Stimulated activated CD4-positive, alpha-beta T cell treated with anti-CD3 and anti-CD28 coated beads, Interleukin-2, amount 100 ng/mL, for 48 hours (primary cell): Measurements from ENCODE around the gene SRD5A1.

ENCODE experiments used
- DNase-seq, 2 donors: peaks; one replicate each; pipeline ENCODE4 v3.0.0-alpha.2; 2020

SRD5A1 gene, protein sequence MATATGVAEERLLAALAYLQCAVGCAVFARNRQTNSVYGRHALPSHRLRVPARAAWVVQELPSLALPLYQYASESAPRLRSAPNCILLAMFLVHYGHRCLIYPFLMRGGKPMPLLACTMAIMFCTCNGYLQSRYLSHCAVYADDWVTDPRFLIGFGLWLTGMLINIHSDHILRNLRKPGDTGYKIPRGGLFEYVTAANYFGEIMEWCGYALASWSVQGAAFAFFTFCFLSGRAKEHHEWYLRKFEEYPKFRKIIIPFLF

DNA sequence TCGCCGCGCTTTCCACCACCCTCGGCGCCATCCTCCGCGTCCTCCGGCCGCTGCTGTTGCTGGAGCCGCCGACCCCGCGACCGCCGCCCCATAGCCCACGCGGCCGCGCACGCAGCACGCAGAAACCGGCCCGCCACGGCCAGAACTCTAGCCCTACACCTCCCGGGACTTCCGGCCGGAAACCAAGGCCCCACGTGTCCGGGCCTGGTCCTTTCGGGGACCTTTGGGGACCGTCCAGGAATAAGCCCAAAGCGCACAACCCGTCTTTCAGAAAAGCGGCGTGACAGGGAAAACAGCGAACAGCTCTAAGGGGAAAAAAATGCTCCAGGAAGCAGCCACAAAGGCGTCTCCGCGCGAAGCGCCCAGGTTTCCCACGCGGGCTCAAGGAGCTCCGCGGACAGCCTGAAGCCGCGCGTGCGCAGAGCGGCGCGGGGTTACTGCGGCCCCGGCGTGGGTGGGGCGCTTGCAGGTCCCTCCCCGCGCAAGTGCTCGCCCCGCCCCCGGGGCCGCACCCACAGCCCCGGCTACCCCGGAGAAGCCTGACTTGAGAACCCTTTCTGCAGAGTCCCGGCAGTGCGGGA is at the start of gene SRD5A1, which contains the start of gene NSUN2:
SRD5A1 (plus strand) TSS at position 553 of the 581 bp plus-strand sequence. CDS start 137 bp downstream, outside the sequence.
NSUN2 (minus strand) TSS at position 157 of the 581 bp plus-strand sequence; CDS start at position 92, 65 bp downstream.
- peak; percentile 87 to 92 for DNase-seq

- DNase-seq = no peak
Measured at GRCh38 chr5:6584101-6584645, 49.1 kb upstream of the SRD5A1 start.

DNA sequence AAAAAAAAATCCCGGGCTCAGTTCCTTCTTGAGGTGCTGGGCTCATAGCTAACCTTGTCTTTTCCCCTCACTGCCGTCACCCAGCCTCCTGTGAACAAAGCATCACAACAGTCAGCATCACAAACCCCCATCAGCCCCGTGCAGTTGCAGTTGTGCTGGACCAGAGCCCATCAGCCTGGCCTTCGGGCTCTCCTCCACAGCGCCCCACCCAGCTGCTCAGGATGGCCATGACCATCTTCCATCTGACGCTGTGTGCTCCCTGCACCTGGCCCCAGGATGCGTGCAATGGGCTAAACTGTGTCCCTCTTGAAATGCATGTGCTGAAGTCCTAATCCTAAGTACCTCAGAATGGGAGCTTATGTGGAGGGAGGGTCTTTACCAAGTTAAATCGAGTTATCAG is 48.5 kb upstream of the SRD5A1 start:
- no peak for DNase-seq

DNA sequence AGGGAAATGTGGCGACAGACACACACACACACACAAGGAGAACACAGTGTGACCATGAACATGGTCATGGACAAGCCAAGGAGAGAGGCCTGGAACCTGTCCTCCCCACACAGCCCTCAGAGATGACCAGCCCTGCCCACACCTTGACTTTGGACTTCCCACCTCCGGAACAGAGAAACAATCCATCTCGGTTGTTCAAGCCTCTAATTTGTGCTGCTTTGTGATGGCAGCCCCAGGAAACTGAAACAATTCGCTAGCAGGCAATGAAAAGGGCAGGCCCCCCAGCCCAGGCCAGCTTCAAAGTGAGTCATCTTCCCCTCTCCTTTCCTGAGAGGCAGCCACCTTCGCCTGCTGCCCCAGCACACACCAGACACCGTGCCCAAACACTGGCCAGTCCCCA is 48.1 kb upstream of the SRD5A1 start:
- DNase-seq = no peak

DNA sequence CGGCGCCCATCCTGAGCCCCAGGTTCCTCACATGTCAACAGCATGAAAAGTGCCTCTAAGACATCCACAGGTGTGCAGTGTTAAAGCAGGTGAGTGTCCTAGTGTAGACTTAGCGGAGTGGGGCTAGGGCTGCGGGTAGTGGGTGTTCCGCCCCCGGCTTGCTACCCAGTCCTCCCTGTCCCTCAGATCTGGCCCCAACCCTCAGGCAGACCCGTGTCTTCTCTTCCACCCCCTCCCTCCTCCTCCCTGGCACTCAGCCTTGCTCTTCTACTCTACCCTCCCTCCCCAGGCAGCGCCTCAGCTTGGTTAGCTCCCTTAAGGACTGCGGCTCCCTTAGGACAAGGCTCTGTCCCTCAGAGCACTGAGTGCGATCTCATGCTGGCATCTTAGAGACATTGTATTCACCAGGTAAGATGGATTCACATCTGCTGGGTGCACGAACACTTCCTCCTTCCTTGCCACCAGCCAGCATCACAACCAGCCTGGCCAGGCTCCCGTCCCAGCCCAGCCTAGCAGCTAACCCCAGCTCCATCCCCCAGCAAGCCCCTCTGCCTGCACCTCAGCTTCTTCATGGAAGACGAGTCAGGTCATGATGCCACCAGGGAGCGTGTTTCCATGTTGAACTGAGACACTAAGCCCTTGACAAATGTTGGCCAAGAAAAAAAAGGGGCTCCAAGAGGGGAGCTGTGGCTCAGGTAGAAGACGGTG is 47.1 kb upstream of the SRD5A1 start:
- no peak for DNase-seq

GRCh38 chr5:6586647-6587042 is 46.6 kb upstream of the SRD5A1 start:
- DNase-seq = no peak

GRCh38 chr5:6587171-6587570 is 46.1 kb upstream of the SRD5A1 start:
- no peak for DNase-seq

GRCh38 chr5:6590581-6590980 is 42.7 kb upstream of the SRD5A1 start:
- DNase-seq = no peak

GRCh38 chr5:6591671-6592288 is 41.5 kb upstream of the SRD5A1 start:
- no peak for DNase-seq

DNA sequence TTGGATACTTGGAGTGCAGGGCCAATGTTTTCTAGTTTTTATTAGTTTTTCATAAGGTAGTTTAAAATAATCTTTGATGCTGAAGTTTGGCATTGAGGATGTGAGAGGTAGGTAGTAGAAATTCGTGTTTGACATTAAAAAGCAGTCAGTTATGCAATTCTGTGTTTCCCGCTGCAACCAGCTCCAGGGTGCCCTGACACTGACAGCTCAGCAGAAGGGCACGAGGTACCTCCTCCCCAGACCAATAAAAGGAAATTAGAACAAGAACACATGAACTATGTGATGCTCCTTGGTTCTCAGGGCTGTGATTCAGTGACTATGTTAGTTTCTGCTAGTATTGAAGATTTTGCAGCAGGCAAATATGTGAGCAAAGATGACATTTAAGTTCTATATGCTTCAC is 40.6 kb upstream of the SRD5A1 start:
- no peak for DNase-seq

GRCh38 chr5:6593148-6594016 is 39.9 kb upstream of the SRD5A1 start:
- no peak for DNase-seq

DNA sequence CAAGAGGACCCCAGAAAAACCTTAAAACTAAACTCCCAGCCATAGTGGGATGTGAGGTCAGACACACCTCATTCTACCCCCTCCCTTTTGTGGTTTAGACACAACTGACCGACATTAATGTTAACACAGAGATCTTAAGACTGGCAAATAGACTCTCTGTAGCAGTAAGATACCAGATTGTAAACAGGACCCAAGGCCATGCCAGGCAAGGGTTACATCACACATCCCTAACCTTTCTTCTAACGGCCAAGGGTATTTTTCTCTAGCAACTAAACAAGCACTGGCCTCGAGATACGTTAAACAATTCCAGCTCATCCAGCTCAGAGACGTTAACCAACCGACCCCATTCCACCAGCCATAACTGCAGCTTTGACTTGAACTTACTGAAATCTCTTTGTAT is 39.2 kb upstream of the SRD5A1 start:
- no peak for DNase-seq

DNA sequence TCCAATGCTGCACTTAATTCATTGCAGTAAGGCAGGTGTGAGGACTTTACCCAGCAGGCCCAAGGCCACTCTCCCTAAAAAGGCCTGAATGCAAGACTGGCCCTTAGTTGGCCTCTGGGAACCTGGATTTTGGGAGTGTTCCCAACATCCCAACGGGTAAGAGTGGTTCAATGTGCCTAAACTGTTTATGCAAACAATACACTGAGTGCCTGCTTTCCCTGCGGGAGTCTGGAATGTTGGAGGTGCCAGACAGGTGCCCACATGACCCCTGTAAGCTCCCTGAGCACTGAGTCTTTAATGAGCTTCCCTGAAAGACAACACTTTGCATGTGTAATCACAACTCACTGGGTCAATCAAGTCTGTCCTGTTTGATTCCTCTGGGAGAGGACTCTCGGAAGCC is 37.8 kb upstream of the SRD5A1 start:
- no peak for DNase-seq

GRCh38 chr5:6596388-6596787 is 36.9 kb upstream of the SRD5A1 start:
- no peak for DNase-seq

DNA sequence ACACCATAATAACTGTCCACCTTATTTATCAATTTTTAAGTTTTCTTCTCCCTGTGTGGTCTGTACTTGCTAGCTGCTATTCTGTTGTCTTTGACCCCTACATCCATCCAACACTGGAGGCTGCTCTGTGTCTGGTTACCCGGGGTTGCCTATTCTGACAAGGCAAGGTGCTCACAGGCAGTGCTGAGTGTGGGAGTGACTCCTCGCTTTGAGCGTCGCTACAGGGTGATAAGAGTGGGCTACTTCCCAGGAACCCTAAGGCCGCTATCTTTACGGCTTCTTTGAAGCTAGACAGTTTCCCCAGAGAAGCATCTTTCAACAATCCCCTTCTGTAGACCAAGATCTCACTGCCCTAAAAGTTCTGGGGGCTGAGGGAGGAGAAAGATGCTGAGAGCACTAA is 35.7 kb upstream of the SRD5A1 start:
- DNase-seq = no peak

- DNase-seq = no peak
Measured at GRCh38 chr5:6598351-6598900, 34.8 kb upstream of the SRD5A1 start.

DNA sequence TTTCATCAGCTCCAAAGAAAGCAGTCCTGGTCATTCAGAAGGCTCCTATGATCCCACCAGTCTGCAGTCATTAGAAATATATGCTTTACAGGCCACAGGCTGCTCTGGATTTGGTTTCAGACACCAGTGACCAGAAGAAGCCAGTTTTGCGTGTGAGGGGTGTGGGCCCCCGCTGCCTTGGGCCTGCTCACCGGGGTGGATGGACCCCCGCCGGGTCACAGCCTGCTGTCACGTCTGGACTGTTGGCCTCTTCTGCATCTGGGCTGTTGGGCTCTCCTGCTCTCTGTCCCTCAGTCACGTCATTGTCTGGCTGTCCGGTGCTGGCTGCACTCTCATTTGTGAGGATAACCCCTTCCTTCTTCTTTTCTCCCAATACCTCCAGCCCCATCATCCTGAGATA is 33.5 kb upstream of the SRD5A1 start:
- no peak for DNase-seq

- no peak for DNase-seq
Measured at GRCh38 chr5:6601271-6601670, 32.0 kb upstream of the SRD5A1 start.

GRCh38 chr5:6601816-6602215 is 31.4 kb upstream of the SRD5A1 start:
- DNase-seq = no peak

- no peak for DNase-seq
Measured at GRCh38 chr5:6602441-6602840, 30.8 kb upstream of the SRD5A1 start.

GRCh38 chr5:6603643-6604042 is 29.6 kb upstream of the SRD5A1 start:
- DNase-seq = no peak

DNA sequence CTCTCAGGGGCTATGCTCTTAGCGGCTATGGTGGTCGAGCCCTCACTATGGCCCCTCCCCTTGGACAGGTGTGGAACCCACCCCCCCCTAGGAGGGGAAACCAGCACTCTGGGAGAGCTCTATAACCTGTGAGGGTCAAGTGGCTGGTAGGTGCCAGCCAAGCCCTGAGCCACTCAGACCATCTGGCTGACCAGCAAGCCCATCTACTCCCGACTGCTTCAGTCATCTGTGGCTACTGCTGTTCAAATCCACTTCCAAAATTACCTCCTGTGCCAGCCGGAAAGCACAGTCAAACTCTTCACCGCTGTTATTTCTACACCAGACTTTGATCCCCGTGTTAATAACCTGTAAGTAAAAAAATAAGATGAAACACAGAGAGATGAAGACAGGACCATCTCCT is 28.9 kb upstream of the SRD5A1 start:
- no peak for DNase-seq
